ENCODE data around the gene ARL15.
"Not testable (repeated sequence)": the region's sequence is repeated elsewhere in the genome, so short reads cannot be mapped to it uniquely, and the experiment has no call there.

ARL15 gene

GRCh38 chr5:54084696-54085095 is 225.7 kb downstream of the ARL15 start:
- DNase-seq = no peak

- no peak for DNase-seq
Observed at GRCh38 chr5:54083851-54084250, 226.5 kb downstream of the ARL15 start.

- DNase-seq = no peak
Observed at GRCh38 chr5:54083245-54083644, 227.1 kb downstream of the ARL15 start.

- DNase-seq = no peak
Observed at GRCh38 chr5:54081415-54081814, 229.0 kb downstream of the ARL15 start.

- DNase-seq = no peak
Observed at GRCh38 chr5:54080831-54081230, 229.5 kb downstream of the ARL15 start.

GRCh38 chr5:54073735-54074134 is 236.6 kb downstream of the ARL15 start:
- no peak for DNase-seq

GRCh38 chr5:54073131-54073530 is 237.2 kb downstream of the ARL15 start:
- no peak for DNase-seq

GRCh38 chr5:54066433-54066832 is 243.9 kb downstream of the ARL15 start:
- no peak for DNase-seq

GRCh38 chr5:54063817-54064216 is 246.6 kb downstream of the ARL15 start:
- DNase-seq = no peak

- DNase-seq = no peak
Observed at GRCh38 chr5:54062958-54063357, 247.4 kb downstream of the ARL15 start.

- not testable (repeated sequence) for DNase-seq
Observed at GRCh38 chr5:54060919-54061318, 249.5 kb downstream of the ARL15 start.

- DNase-seq = no peak
Observed at GRCh38 chr5:54049963-54050362, 260.4 kb downstream of the ARL15 start.

GRCh38 chr5:54049144-54049543 is 261.2 kb downstream of the ARL15 start:
- no peak for DNase-seq

GRCh38 chr5:54045077-54045792 is 265.1 kb downstream of the ARL15 start:
- no peak for DNase-seq

GRCh38 chr5:54044276-54044675 is 266.1 kb downstream of the ARL15 start:
- DNase-seq = not testable (repeated sequence)

- DNase-seq = no peak
Observed at GRCh38 chr5:54040804-54041203, 269.6 kb downstream of the ARL15 start.

- DNase-seq = no peak
Observed at GRCh38 chr5:54040018-54040417, 270.4 kb downstream of the ARL15 start.

- DNase-seq = no peak
Observed at GRCh38 chr5:54037205-54037604, 273.2 kb downstream of the ARL15 start.

- no peak for DNase-seq
Observed at GRCh38 chr5:54030981-54031380, 279.4 kb downstream of the ARL15 start.

- DNase-seq = no peak
Observed at GRCh38 chr5:54024466-54024865, 285.9 kb downstream of the ARL15 start.

- DNase-seq = no peak
Observed at GRCh38 chr5:54022223-54022622, 288.1 kb downstream of the ARL15 start.

- no peak for DNase-seq
Observed at GRCh38 chr5:54021431-54022164, 288.8 kb downstream of the ARL15 start.

GRCh38 chr5:54018438-54018837 is 291.9 kb downstream of the ARL15 start:
- no peak for DNase-seq

- no peak for DNase-seq
Observed at GRCh38 chr5:54017580-54017979, 292.8 kb downstream of the ARL15 start.

Data from CD4-positive, alpha-beta T cell treated with Interleukin-15 for 1 hour (primary cell).